Uterus (tissue), 4 donors: ENCODE results near the gene PARP8. TPM values are rescaled to one million over a fixed set of nuclear protein-coding genes. Genes with fewer than 3 reads are reported as not detected.

Source experiments
- DNase-seq, 2 donors: peaks; one replicate each; pipeline ENCODE4 v3.0.0-alpha.2; 2019 to 2020
- H3K27ac ChIP-seq, 2 donors: fragments of 200-600 bp; sonication (generic); 1 replicate in 1 of 2; 2 replicates in 1 of 2; pipeline ENCODE4 v1.5.1; 2016 to 2018
- H3K27me3 ChIP-seq, 2 donors: fragments of 200-600 bp; sonication (generic); one replicate each; pipeline ENCODE4 v1.5.1; 2018 to 2019; ENCODE audit warnings: control low read depth in 1 of 2
- H3K36me3 ChIP-seq, 2 donors: fragments of 200-600 bp; sonication (generic); one replicate each; pipeline ENCODE4 v1.5.1; 2019; ENCODE audit warnings: control low read depth in 1 of 2
- H3K4me1 ChIP-seq, 2 donors: fragments of 200-600 bp; sonication (generic); one replicate each; pipeline ENCODE4 v1.5.1; 2018 to 2019; ENCODE audit warnings: control low read depth in 1 of 2
- H3K4me3 ChIP-seq, 2 donors: fragments of 200-600 bp; sonication (generic); 1 replicate in 1 of 2; 2 replicates in 1 of 2; pipeline ENCODE4 v1.5.1; 2018 to 2019; ENCODE audit warnings: mild to moderate bottlenecking in 1 of 2
- H3K9me3 ChIP-seq, 2 donors: fragments of 200-600 bp; sonication (generic); one replicate each; pipeline ENCODE4 v1.5.1; 2019; ENCODE audit warnings: control low read depth in 1 of 2
- CTCF ChIP-seq, 4 experiments: fragments of 200-600 bp in 2 of 4; fragments of 450-650 bp in 2 of 4; sonication (generic) in 2 of 4; IDR thresholded peaks; one replicate each; pipeline ENCODE4 v1.5.1; 2016 to 2019; ENCODE audit warnings: antibody characterized with exemption in 4 of 4, mild to moderate bottlenecking in 2 of 4, moderate library complexity in 1 of 4
- POLR2A ChIP-seq, 2 donors: fragments of 450-650 bp; IDR thresholded peaks; one replicate each; pipeline ENCODE4 v1.6.1; 2016; ENCODE audit warnings: antibody characterized with exemption in 2 of 2, mild to moderate bottlenecking in 1 of 2, moderate library complexity in 1 of 2
- intact Hi-C: fragments of 100-400 bp; cut with DNase I; formaldehyde crosslinking; loops from one replicate; pipeline ENCODE4 v1.15.1; 2023; ENCODE audit warnings: low total_unique reads
- total RNA-seq, 4 donors: library from RNA; depleted of rRNA in 3 of 4; stranded (reverse); fragments of >200 nt in 3 of 4; gene quantifications; one replicate each; pipeline versions ENCODE4 v1.1.0 to v1.2.4, GENCODE V29; 2014 to 2023
- donor health status: DM: yes; HTN: yes; CAD: no.

The PARP8 gene
- total RNA-seq, 4 donors from 2014 or later = 2.3 to 23.8 (median 22.9) TPM

- Histone ChIP-seq H3K4me1 (no peaks in the 10 kb centered on the region), H3K9me3 (no peaks in the 10 kb centered on the region), H3K4me3 (no peak overlapping the region), H3K27ac (no peak overlapping the region), H3K27me3 (no peaks in the 10 kb centered on the region), H3K36me3 (no peaks in the 10 kb centered on the region)
- intact Hi-C loops = no loop called here
- TF ChIP-seq POLR2A (IDR thresholded peaks at IDR 0.05) (no peak), CTCF (IDR thresholded peaks at IDR 0.05) (no peak)
- DNase-seq = no peak
Observed at GRCh38 chr5:50829023-50829422, 162.6 kb downstream of the PARP8 start.

- Histone ChIP-seq H3K36me3 (no peaks in the 10 kb centered on the region), H3K4me3 (no peak overlapping the region), H3K4me1 (no peaks in the 10 kb centered on the region), H3K27ac (no peak overlapping the region), H3K9me3 (no peaks in the 10 kb centered on the region), H3K27me3 (no peaks in the 10 kb centered on the region)
- no peak for DNase-seq
- TF ChIP-seq CTCF (IDR thresholded peaks at IDR 0.05) (no peak), POLR2A (IDR thresholded peaks at IDR 0.05) (no peak)
- intact Hi-C loops = no loop called here
Observed at GRCh38 chr5:50832657-50833284, 166.3 kb downstream of the PARP8 start.

GRCh38 chr5:50836356-50836755 lies 169.9 kb downstream of the PARP8 start:
- DNase-seq = no peak
- intact Hi-C loops = no loop called here
- H3K9me3 ChIP-seq = no peaks in the 10 kb centered on the region
- TF ChIP-seq CTCF (IDR thresholded peaks at IDR 0.05) (no peak), POLR2A (IDR thresholded peaks at IDR 0.05) (no peak)
- no peaks in the 10 kb centered on the region for H3K36me3 ChIP-seq
- H3K27me3 ChIP-seq = no peaks in the 10 kb centered on the region
- H3K4me1 ChIP-seq = no peaks in the 10 kb centered on the region
- H3K4me3 ChIP-seq = no peak overlapping the region
- H3K27ac ChIP-seq = no peak overlapping the region

GRCh38 chr5:50839472-50839871 lies 173.0 kb downstream of the PARP8 start:
- H3K4me3 ChIP-seq = no peak overlapping the region
- intact Hi-C loops = no loop called here
- H3K9me3 ChIP-seq = no peaks in the 10 kb centered on the region
- no peak for DNase-seq
- TF ChIP-seq POLR2A (IDR thresholded peaks at IDR 0.05) = no peak
- H3K27me3 ChIP-seq = no peaks in the 10 kb centered on the region
- no peak overlapping the region for H3K27ac ChIP-seq
- H3K4me1 ChIP-seq = no peaks in the 10 kb centered on the region
- no peaks in the 10 kb centered on the region for H3K36me3 ChIP-seq

- DNase-seq = no peak
- H3K27me3 ChIP-seq = no peaks in the 10 kb centered on the region
- intact Hi-C loops = no loop called here
- H3K36me3 ChIP-seq = no peaks in the 10 kb centered on the region
- H3K27ac ChIP-seq = no peak overlapping the region
- no peak for TF ChIP-seq CTCF (IDR thresholded peaks at IDR 0.05)
- no peak for TF ChIP-seq POLR2A (IDR thresholded peaks at IDR 0.05)
- H3K4me1 ChIP-seq = no peaks in the 10 kb centered on the region
- no peak overlapping the region for H3K4me3 ChIP-seq
- no peaks in the 10 kb centered on the region for H3K9me3 ChIP-seq
Observed at GRCh38 chr5:50843091-50843490, 176.7 kb downstream of the PARP8 start.

- intact Hi-C loops = no loop called here
- Histone ChIP-seq H3K27ac (no peak overlapping the region), H3K27me3 (no peaks in the 10 kb centered on the region), H3K36me3 (no peaks in the 10 kb centered on the region), H3K9me3 (no peaks in the 10 kb centered on the region), H3K4me3 (no peak overlapping the region), H3K4me1 (no peaks in the 10 kb centered on the region)
- DNase-seq = no peak
- no peak for TF ChIP-seq CTCF (IDR thresholded peaks at IDR 0.05)
- TF ChIP-seq POLR2A (IDR thresholded peaks at IDR 0.05) = no peak
Observed at GRCh38 chr5:50846261-50846660, 179.8 kb downstream of the PARP8 start.
